ENCODE results near the gene DCLK1.

- TF ChIP-seq CTCF (IDR thresholded peaks at IDR 0.05) = no peak
- no peak for TF ChIP-seq POLR2A (IDR thresholded peaks at IDR 0.05)
- no peak for TF ChIP-seq POLR2AphosphoS5 (IDR thresholded peaks at IDR 0.05)
Measured at GRCh38 chr13:35961002-35961401, 170.2 kb downstream of the DCLK1 start.

All from prostate gland (tissue), 2 donors.